Measurements from ENCODE around the gene EXOC6B. TPM values are rescaled to one million over a fixed set of nuclear protein-coding genes. Genes with fewer than 3 reads are reported as not detected.
"Not testable (repeated sequence)": the region's sequence is repeated elsewhere in the genome, so short reads cannot be mapped to it uniquely, and the experiment has no call there.

The EXOC6B gene
- total RNA-seq, 1 experiment from 2014 or later, result 11.7 TPM

- not testable (repeated sequence) for H3K9me3 ChIP-seq, H3K36me3 ChIP-seq, DNase-seq, H3K27me3 ChIP-seq, H3K4me3 ChIP-seq
Observed at GRCh38 chr2:72535586-72535985, 290.2 kb downstream of the EXOC6B start.

GRCh38 chr2:72533765-72534164 lies 292.1 kb downstream of the EXOC6B start:
- no peaks in the 10 kb centered on the region for H3K9me3 ChIP-seq
- no peaks in the 10 kb centered on the region for H3K36me3 ChIP-seq
- no peaks in the 10 kb centered on the region for H3K27me3 ChIP-seq
- DNase-seq, result no peak
- no peak overlapping the region for H3K4me3 ChIP-seq

GRCh38 chr2:72527424-72527823 lies 298.4 kb downstream of the EXOC6B start:
- H3K36me3 ChIP-seq, result no peaks in the 10 kb centered on the region
- DNase-seq, result no peak
- no peak overlapping the region for H3K4me3 ChIP-seq
- H3K9me3 ChIP-seq, result no peaks in the 10 kb centered on the region
- H3K27me3 ChIP-seq, result no peaks in the 10 kb centered on the region

GRCh38 chr2:72526623-72527022 lies 299.2 kb downstream of the EXOC6B start:
- Histone ChIP-seq H3K36me3 (no peaks in the 10 kb centered on the region), H3K27me3 (no peaks in the 10 kb centered on the region), H3K4me3 (no peak overlapping the region), H3K9me3 (no peaks in the 10 kb centered on the region)
- no peak for DNase-seq

- no peaks in the 10 kb centered on the region for H3K27me3 ChIP-seq
- no peak for DNase-seq
- no peak overlapping the region for H3K4me3 ChIP-seq
- H3K36me3 ChIP-seq, result no peaks in the 10 kb centered on the region
- peaks cover 3% of the 10 kb centered on the region; the same call in 1 of the 2 replicates for H3K9me3 ChIP-seq
Observed at GRCh38 chr2:72524071-72524470, 301.8 kb downstream of the EXOC6B start.

- DNase-seq, result no peak
- Histone ChIP-seq H3K36me3 (no peaks in the 10 kb centered on the region), H3K27me3 (no peaks in the 10 kb centered on the region), H3K4me3 (no peak overlapping the region), H3K9me3 (no peaks in the 10 kb centered on the region)
Observed at GRCh38 chr2:72515696-72516095, 310.1 kb downstream of the EXOC6B start.

GRCh38 chr2:72513011-72513410 lies 312.8 kb downstream of the EXOC6B start:
- Histone ChIP-seq H3K36me3 (no peaks in the 10 kb centered on the region), H3K9me3 (no peaks in the 10 kb centered on the region), H3K4me3 (no peak overlapping the region), H3K27me3 (no peaks in the 10 kb centered on the region)
- no peak for DNase-seq

- no peak for DNase-seq
- H3K36me3 ChIP-seq, result no peaks in the 10 kb centered on the region
- H3K4me3 ChIP-seq, result no peak overlapping the region
- no peaks in the 10 kb centered on the region for H3K27me3 ChIP-seq
- no peaks in the 10 kb centered on the region for H3K9me3 ChIP-seq
Observed at GRCh38 chr2:72512376-72512775, 313.5 kb downstream of the EXOC6B start.

GRCh38 chr2:72511906-72512305 lies 313.9 kb downstream of the EXOC6B start:
- Histone ChIP-seq H3K36me3 (no peaks in the 10 kb centered on the region), H3K4me3 (no peak overlapping the region)
- DNase-seq, result no peak

GRCh38 chr2:72497763-72498162 lies 328.1 kb downstream of the EXOC6B start:
- 0 out of 2 replicates have a peak, but pooled peaks cover 2% of the 10 kb centered on the region for H3K9me3 ChIP-seq
- H3K36me3 ChIP-seq, result no peaks in the 10 kb centered on the region; the same call in 1 of the 2 replicates
- H3K4me3 ChIP-seq, result no peak overlapping the region
- H3K27me3 ChIP-seq, result no peaks in the 10 kb centered on the region
- DNase-seq, result no peak

More at GRCh38 chr2:72511906-72512305, 313.9 kb downstream of the EXOC6B start:
- H3K9me3 ChIP-seq, result no peaks in the 10 kb centered on the region
- no peaks in the 10 kb centered on the region for H3K27me3 ChIP-seq

- Histone ChIP-seq H3K36me3 (no peaks in the 10 kb centered on the region; the same call in 1 of the 2 replicates), H3K4me3 (no peak overlapping the region), H3K9me3 (0 out of 2 replicates have a peak, but pooled peaks cover 2% of the 10 kb centered on the region), H3K27me3 (no peaks in the 10 kb centered on the region)
- no peak for DNase-seq
Observed at GRCh38 chr2:72496479-72496878, 329.4 kb downstream of the EXOC6B start.

- Histone ChIP-seq H3K27me3 (no peaks in the 10 kb centered on the region), H3K4me3 (no peak overlapping the region), H3K36me3 (peaks cover 3% of the 10 kb centered on the region), H3K9me3 (no peaks in the 10 kb centered on the region)
- DNase-seq, result no peak
Observed at GRCh38 chr2:72494392-72494791, 331.4 kb downstream of the EXOC6B start.

- DNase-seq, H3K9me3 ChIP-seq, H3K36me3 ChIP-seq, H3K27me3 ChIP-seq, H3K4me3 ChIP-seq: not testable (repeated sequence)
Observed at GRCh38 chr2:72484622-72485021, 341.2 kb downstream of the EXOC6B start.

- DNase-seq, result no peak
- H3K9me3 ChIP-seq, result no peaks in the 10 kb centered on the region
- no peak overlapping the region for H3K4me3 ChIP-seq
- H3K27me3 ChIP-seq, result no peaks in the 10 kb centered on the region
- H3K36me3 ChIP-seq, result peaks cover 2% of the 10 kb centered on the region; the same call in 1 of the 2 replicates
Observed at GRCh38 chr2:72483346-72483745, 342.5 kb downstream of the EXOC6B start.

GRCh38 chr2:72475246-72475645 lies 350.6 kb downstream of the EXOC6B start:
- Histone ChIP-seq H3K9me3 (peaks cover 27% of the 10 kb centered on the region; the same call in 1 of the 2 replicates), H3K36me3 (peaks cover 4% of the 10 kb centered on the region), H3K4me3 (no peak overlapping the region), H3K27me3 (no peaks in the 10 kb centered on the region)
- no peak for DNase-seq

GRCh38 chr2:72457801-72458516 lies 367.9 kb downstream of the EXOC6B start:
- Histone ChIP-seq H3K9me3 (peaks cover 8% of the 10 kb centered on the region), H3K27me3 (no peaks in the 10 kb centered on the region), H3K4me3 (no peak overlapping the region), H3K36me3 (no peaks in the 10 kb centered on the region; the same call in 1 of the 2 replicates)
- DNase-seq, result no peak

- Histone ChIP-seq H3K4me3 (no peak overlapping the region), H3K36me3 (no peaks in the 10 kb centered on the region; the same call in 1 of the 2 replicates), H3K9me3 (no peaks in the 10 kb centered on the region), H3K27me3 (no peaks in the 10 kb centered on the region)
- no peak for DNase-seq
Observed at GRCh38 chr2:72454189-72454588, 371.6 kb downstream of the EXOC6B start.

GRCh38 chr2:72442270-72442669 lies 383.6 kb downstream of the EXOC6B start:
- no peaks in the 10 kb centered on the region for H3K9me3 ChIP-seq
- no peaks in the 10 kb centered on the region for H3K27me3 ChIP-seq
- no peak for DNase-seq
- no peaks in the 10 kb centered on the region for H3K36me3 ChIP-seq
- no peak overlapping the region for H3K4me3 ChIP-seq
